Measurements from ENCODE around the gene MYOG.

The MYOG gene

GRCh38 chr1:203046984-203047630 is 38.7 kb downstream of the MYOG start:
- peak; percentile 20 for DNase-seq (ENCODE audit: low read depth)

- no peak for DNase-seq (ENCODE audit: low read depth)
Measured at GRCh38 chr1:203045821-203046594, 39.8 kb downstream of the MYOG start.

GRCh38 chr1:203045336-203045735 is 40.5 kb downstream of the MYOG start:
- DNase-seq (ENCODE audit: low read depth): no peak

- no peak for DNase-seq (ENCODE audit: low read depth)
Measured at GRCh38 chr1:203044546-203045250, 41.1 kb downstream of the MYOG start.

DNA sequence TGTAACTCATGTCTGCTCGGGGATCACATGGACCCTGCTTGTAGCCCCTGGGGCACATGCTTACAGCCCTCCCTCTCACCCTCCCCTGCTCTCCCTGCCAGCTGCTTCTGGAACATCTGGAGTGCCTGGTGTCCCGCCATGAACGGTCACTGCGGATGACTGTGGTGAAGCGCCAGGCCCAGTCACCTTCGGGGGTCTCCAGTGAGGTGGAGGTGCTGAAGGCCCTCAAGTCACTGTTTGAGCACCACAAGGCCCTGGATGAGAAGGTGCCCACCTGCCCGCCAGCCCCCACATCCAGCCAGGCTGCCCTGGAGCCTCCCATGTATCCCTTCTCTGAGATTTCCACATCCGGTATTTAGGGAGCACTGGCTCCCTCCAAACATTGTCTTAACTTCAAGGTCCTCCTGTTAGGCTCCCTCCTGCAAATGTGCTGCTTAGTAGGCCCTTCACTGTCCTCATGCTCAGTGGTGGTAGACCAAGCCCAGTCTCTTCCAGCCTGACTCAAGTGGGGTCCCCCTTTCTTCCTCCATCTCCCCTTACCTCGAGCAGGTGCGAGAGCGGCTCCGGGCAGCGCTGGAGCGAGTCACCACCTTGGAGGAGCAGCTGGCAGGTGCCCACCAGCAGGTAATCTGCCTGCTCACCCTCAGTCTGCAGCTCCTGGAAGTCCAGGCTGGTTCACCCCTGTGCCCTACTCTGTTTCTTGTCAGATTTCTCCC is 41.8 kb downstream of the MYOG start:
- DNase-seq (ENCODE audit: low read depth): no peak

- DNase-seq (ENCODE audit: low read depth): no peak
Measured at GRCh38 chr1:203041351-203041932, 44.4 kb downstream of the MYOG start.

DNA sequence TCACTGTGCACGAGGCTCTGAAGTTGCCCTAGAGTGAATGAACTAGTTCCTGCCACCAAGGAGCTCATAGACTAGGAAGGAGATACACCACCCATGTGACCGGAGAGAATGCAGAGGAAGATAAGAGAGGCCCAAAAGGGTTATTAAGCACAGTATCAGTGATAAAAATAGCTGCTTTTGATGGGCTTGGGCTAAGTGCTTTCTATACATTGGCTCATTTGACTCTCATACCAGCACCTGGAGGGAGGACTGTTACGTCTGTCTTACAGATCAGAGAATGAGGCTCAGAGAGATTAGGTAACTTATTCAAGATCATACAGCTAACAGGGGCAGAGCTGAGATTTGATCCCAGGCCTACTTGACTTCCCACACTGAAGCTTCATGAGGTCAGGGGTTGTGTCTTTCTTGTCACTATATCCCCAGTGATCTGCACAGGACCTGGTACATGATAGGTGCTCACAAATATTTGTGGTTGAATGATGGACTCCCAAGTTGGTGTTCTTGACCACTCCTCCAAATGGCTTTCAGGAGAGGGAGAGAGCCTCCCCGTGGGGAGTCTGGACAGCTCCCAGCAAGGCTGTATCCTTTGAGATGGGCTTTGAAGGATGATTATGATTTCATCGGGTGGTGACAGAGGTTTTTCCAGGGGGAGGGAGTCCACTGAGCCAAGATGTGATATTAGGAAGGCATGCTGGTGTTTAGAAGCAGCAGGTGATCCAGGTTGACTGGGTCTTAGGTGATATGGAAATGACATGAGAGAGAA is 45.1 kb downstream of the MYOG start:
- no peak for DNase-seq (ENCODE audit: low read depth)

- DNase-seq (ENCODE audit: low read depth): no peak
Measured at GRCh38 chr1:203039609-203040512, 46.0 kb downstream of the MYOG start.

- DNase-seq (ENCODE audit: low read depth): peak; percentile 41
Measured at GRCh38 chr1:203038891-203039608, 46.8 kb downstream of the MYOG start.

- no peak for DNase-seq (ENCODE audit: low read depth)
Measured at GRCh38 chr1:203038217-203038741, 47.5 kb downstream of the MYOG start.

DNA sequence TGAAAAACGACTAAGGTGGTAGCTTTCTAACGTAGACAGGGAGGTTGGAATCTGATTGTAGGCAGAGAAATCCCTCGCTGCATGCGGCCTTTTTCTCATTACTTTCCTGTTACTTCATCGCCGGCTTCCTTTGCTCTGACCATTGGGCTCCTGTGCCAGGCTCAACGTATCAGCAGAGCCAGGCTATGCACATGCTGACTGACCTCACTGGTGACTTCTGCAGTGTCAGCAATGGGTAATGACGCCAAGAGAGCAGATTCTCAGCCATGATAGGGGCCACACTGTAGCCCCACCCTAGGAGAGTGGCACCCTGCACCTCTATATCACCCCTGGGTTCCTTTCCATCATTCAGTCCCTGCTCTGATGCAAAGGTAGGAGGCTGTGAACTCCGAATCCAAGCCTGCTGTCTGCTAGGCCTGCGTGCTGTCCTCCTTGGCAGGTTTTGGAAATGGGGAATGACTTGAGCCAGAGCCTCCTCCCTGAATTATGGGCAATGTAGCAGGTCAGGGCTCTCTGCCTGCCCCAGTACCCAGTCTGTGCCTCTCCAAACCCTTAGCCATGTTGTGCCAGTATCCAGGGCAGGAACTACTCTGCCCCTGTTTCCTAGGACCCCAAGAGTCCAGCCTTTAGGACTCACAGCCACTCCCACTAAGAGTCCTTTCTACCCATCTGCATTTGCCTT is 48.2 kb downstream of the MYOG start:
- DNase-seq (ENCODE audit: low read depth): no peak

DNA sequence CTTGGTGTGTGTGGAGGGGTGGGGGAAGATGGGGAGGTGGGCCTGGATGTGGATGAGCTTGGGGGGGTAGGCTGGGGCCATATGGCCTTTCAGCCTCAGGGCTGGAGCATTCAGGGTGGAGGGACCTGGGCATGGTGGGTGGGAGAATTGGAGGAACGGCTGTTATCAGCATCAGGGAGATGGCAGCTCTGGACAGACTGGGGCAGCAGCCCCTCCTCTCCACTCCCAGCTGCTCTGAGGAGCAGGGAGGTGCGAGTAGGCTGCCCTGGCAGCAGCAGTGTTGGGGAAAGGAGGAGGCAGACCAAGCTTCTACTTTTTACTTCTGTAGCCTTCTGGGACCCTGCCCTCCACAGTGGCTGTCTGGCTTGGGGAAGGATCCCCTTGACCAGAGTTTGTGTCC is 49.3 kb downstream of the MYOG start:
- DNase-seq (ENCODE audit: low read depth): no peak

DNA sequence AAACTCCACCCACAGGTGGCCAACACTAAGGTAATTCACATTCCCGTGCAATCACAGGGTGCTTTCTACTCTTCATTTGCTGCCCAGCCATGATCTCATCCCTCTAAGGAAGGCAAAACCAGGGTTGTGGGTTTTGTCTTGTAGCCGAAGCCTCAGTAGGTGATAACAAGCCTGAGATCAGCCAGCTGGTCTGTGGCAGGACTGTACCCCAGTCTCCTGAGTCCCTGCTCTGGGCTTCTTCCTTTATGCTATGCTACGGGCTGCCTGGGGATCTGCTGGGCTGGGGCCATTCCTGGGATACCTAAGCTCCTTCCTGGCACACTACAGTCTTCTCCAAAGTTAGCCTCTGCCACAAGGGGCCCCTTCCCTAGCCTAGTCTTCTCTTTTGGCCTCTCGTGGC is 49.7 kb downstream of the MYOG start:
- no peak for DNase-seq (ENCODE audit: low read depth)

DNA sequence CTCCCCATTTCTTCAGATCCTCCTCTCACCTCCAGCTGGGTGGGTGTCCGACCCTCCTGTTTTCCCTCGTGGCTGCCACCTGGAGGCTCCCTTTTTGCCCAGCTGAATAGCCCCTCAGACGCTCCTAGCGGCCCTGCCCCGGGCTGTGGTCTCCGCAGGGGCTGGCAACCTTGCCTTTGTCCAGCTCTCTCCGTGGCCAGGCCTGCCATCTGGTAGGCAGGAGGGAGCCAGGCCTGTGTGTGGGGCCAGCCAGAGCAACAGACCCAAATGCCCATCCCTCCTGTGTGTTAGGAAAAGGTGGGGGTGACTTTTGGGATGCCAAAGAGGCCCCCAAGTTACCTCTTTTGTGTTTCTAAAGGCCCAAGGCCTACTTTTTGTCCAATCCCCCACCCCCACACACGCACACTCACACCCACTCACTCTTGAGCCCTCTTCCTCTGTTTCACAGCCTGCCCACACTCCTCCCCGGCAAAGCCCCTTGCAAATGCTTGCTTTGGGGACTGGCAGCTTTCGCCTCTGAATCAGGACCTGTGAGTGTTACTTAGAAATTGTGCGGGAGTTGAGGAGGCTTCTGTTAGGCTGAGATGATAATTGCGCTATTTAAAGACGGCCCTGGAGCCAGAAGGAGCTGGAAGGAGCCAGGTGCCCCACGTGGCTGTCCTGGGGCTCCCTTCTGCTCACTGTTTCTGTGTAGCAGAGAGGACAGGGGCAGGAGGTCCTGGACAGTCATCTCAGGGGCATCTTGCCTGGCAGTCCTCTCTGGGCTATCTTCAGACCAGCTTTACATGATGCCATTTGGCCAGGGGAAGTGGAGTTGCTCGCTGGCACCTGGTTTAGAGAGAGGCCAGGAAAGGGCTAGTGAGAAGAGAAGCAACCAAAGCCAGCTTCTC is 50.5 kb downstream of the MYOG start:
- no peak for DNase-seq (ENCODE audit: low read depth)

- no peak for DNase-seq (ENCODE audit: low read depth)
Measured at GRCh38 chr1:203034422-203035110, 51.2 kb downstream of the MYOG start.

- DNase-seq (ENCODE audit: low read depth): no peak
Measured at GRCh38 chr1:203033917-203034316, 51.9 kb downstream of the MYOG start.

GRCh38 chr1:203033287-203033686 is 52.5 kb downstream of the MYOG start:
- no peak for DNase-seq (ENCODE audit: low read depth)

Data from fibroblast of the conjunctiva (primary cell).